ENCODE results near the gene ATP5ME. TPM values are rescaled to one million over a fixed set of nuclear protein-coding genes. Genes with fewer than 3 reads are reported as not detected.

The ATP5ME gene
- total and polyA plus RNA-seq, 4 donors: 31.4 to 621 (median 169) TPM

GRCh38 chr4:633406-633805, 40.7 kb downstream of the ATP5ME start:
- DNase-seq (ENCODE audit: low spot score): no peak
- H3K9ac ChIP-seq (ENCODE audit: low read depth in 1 of 2, low read length in 2 of 2): no peak overlapping the region
- H3K27ac ChIP-seq (ENCODE audit: low read depth in 1 of 2, low read length in 2 of 2): no peak overlapping the region
- TF ChIP-seq CTCF (IDR thresholded peaks at IDR 0.05; ENCODE audit: low read depth, low read length, missing input control) (no peak), REST (IDR thresholded peaks at IDR 0.05) (no peak), RXRA (IDR thresholded peaks at IDR 0.05) (no peak), HNF4A (conservative IDR thresholded peaks at IDR 0.05) (no peak), TAF1 (conservative IDR thresholded peaks at IDR 0.05) (no peak), SP1 (IDR thresholded peaks at IDR 0.05) (no peak), EGR1 (IDR thresholded peaks at IDR 0.05; ENCODE audit: low read depth in 2 of 2) (no peak), FOXA2 (IDR thresholded peaks at IDR 0.05) (no peak), GABPA (IDR thresholded peaks at IDR 0.05 in 1 of 2, conservative IDR thresholded peaks at IDR 0.05 in 1 of 2) (no peak), JUND (IDR thresholded peaks at IDR 0.05) (no peak), FOXA1 (IDR thresholded peaks at IDR 0.05) (no peak), HNF4G (IDR thresholded peaks at IDR 0.05) (no peak), NR2F2 (IDR thresholded peaks at IDR 0.05) (no peak), ATF3 (IDR thresholded peaks at IDR 0.05) (no peak), RAD21 (IDR thresholded peaks at IDR 0.05) (no peak)
- peaks cover 0 to 4% (median 0%) of the 10 kb centered on the region in 4 donors for H3K9me3 ChIP-seq (ENCODE audit: control insufficient read depth in 4 of 4, low read length in 3 of 4)
- no peaks in the 10 kb centered on the region for H3K4me1 ChIP-seq (ENCODE audit: control insufficient read depth in 4 of 4, insufficient read depth in 4 of 4, low read length in 3 of 4)
- H3K4me3 ChIP-seq (ENCODE audit: low read depth in 1 of 3, low read length in 3 of 3): no peak overlapping the region
- H3K36me3 ChIP-seq (ENCODE audit: control insufficient read depth in 4 of 4, insufficient read depth in 3 of 4, low read depth in 1 of 4, low read length in 3 of 4): no peaks in the 10 kb centered on the region
- H3K27me3 ChIP-seq (ENCODE audit: control insufficient read depth in 4 of 4, insufficient read depth in 4 of 4, low read length in 3 of 4): peaks cover 0 to 4% (median 0%) of the 10 kb centered on the region in 4 donors
- WGBS: 45% methylated on average over 9 of the region's 9 CpGs

- no peak for DNase-seq (ENCODE audit: low spot score)
These were observed 41.1 kb downstream of the ATP5ME start for GRCh38 chr4:632926-633325.

More at GRCh38 chr4:632926-633325, 41.1 kb downstream of the ATP5ME start:
- WGBS: 88% methylated on average over 6 of the region's 6 CpGs
- Histone ChIP-seq H3K9me3 (ENCODE audit: control insufficient read depth in 4 of 4, low read length in 3 of 4) (peaks cover 0 to 4% (median 0%) of the 10 kb centered on the region in 4 donors), H3K27ac (ENCODE audit: low read depth in 1 of 2, low read length in 2 of 2) (no peak overlapping the region), H3K9ac (ENCODE audit: low read depth in 1 of 2, low read length in 2 of 2) (no peak overlapping the region), H3K4me1 (ENCODE audit: control insufficient read depth in 4 of 4, insufficient read depth in 4 of 4, low read length in 3 of 4) (no peaks in the 10 kb centered on the region), H3K36me3 (ENCODE audit: control insufficient read depth in 4 of 4, insufficient read depth in 3 of 4, low read depth in 1 of 4, low read length in 3 of 4) (no peaks in the 10 kb centered on the region), H3K27me3 (ENCODE audit: control insufficient read depth in 4 of 4, insufficient read depth in 4 of 4, low read length in 3 of 4) (peaks cover 0 to 4% (median 0%) of the 10 kb centered on the region in 4 donors), H3K4me3 (ENCODE audit: low read depth in 1 of 3, low read length in 3 of 3) (no peak overlapping the region)
- TF ChIP-seq EGR1 (IDR thresholded peaks at IDR 0.05; ENCODE audit: low read depth in 2 of 2) (no peak), CTCF (IDR thresholded peaks at IDR 0.05; ENCODE audit: low read depth, low read length, missing input control) (no peak), JUND (IDR thresholded peaks at IDR 0.05) (no peak), RXRA (IDR thresholded peaks at IDR 0.05) (no peak), ZBTB33 (IDR thresholded peaks at IDR 0.05) (no peak), RAD21 (IDR thresholded peaks at IDR 0.05) (no peak), GABPA (IDR thresholded peaks at IDR 0.05 in 1 of 2, conservative IDR thresholded peaks at IDR 0.05 in 1 of 2) (no peak), YY1 (IDR thresholded peaks at IDR 0.05) (no peak), SP1 (IDR thresholded peaks at IDR 0.05) (no peak), TAF1 (conservative IDR thresholded peaks at IDR 0.05) (no peak)

All from liver (tissue), 9 donors.